K562 (cell line): ENCODE results near the gene TMEM89. TPM values are rescaled to one million over a fixed set of nuclear protein-coding genes. Genes with fewer than 3 reads are reported as not detected.

ENCODE experiments used
- CSDE1 ChIP-seq, 2 experiments: fragments of 450-650 bp; IDR thresholded peaks; 2 replicates each; pipeline ENCODE4 v1.6.1; 2016; ENCODE audit warnings: mild to moderate bottlenecking in 1 of 2
- ERF ChIP-seq: fragments of 450-650 bp; formaldehyde crosslinking; IDR thresholded peaks from 2 replicates; pipeline ENCODE4 v1.4.0; 2020; ENCODE audit warnings: mild to moderate bottlenecking, mixed read lengths
- FOXA3 ChIP-seq, 2 experiments: fragments of 450-650 bp in 1 of 2; sonication (generic) in 1 of 2; formaldehyde crosslinking; IDR thresholded peaks in 1 of 2; conservative IDR thresholded peaks in 1 of 2; 2 replicates each; pipeline versions ENCODE4 v1.4.0 to v1.8.0; 2020 to 2022; ENCODE audit warnings: mild to moderate bottlenecking in 2 of 2, missing genetic modification reagents in 1 of 2
- FOXK1 ChIP-seq: sonication (generic); formaldehyde crosslinking; IDR thresholded peaks from 2 replicates; pipeline ENCODE4 v1.8.0; 2022; ENCODE audit warnings: missing genetic modification reagents, mild to moderate bottlenecking, borderline replicate concordance
- HCFC1 ChIP-seq: IDR thresholded peaks from 2 replicates; pipeline ENCODE4 v1.6.1; 2012; ENCODE audit warnings: low read depth, low read length, improper control_type of control experiment
- HDAC1 ChIP-seq, 2 experiments: fragments of 450-650 bp; IDR thresholded peaks; 2 replicates each; pipeline ENCODE4 v1.6.1; 2016 to 2017; ENCODE audit warnings: inconsistent platforms in 1 of 2, mild to moderate bottlenecking in 1 of 2, moderate library complexity in 1 of 2
- MTA3 ChIP-seq: fragments of 450-650 bp; formaldehyde crosslinking; IDR thresholded peaks from 2 replicates; pipeline ENCODE4 v1.6.1; 2017; ENCODE audit warnings: mild to moderate bottlenecking, borderline replicate concordance
- RAD51 ChIP-seq: fragments of 450-650 bp; IDR thresholded peaks from 2 replicates; pipeline ENCODE4 v1.7.1; 2016; ENCODE audit warnings: low read depth, mild to moderate bottlenecking, borderline replicate concordance
- SMARCA4 ChIP-seq: fragments of 450-650 bp; IDR thresholded peaks from 2 replicates; pipeline ENCODE4 v1.6.1; 2016
- SNRNP70 ChIP-seq: fragments of 200-400 bp; formaldehyde crosslinking; optimal IDR thresholded peaks from 2 replicates; pipeline ENCODE3; 2017; ENCODE audit warnings: low read depth, low read length
- XRCC4 ChIP-seq: IDR thresholded peaks from one replicate; pipeline ENCODE4 v1.6.1; 2011; ENCODE audit not compliant: insufficient read depth, insufficient read length; ENCODE audit errors: extremely low read depth
- ZNF263 ChIP-seq: sonication (generic); formaldehyde crosslinking; IDR thresholded peaks from 2 replicates; pipeline ENCODE4 v1.8.0; 2022; ENCODE audit warnings: mild to moderate bottlenecking, missing genetic modification reagents, borderline replicate concordance
- ZNF311 ChIP-seq: fragments of 250-450 bp; sonication (Bioruptor Pico); IDR thresholded peaks from 2 replicates; pipeline ENCODE4 v1.4.0; 2020; ENCODE audit warnings: mild to moderate bottlenecking, moderate library complexity
- ZNF644 ChIP-seq: fragments of 200-800 bp; sonication (Bioruptor generic); IDR thresholded peaks from 2 replicates; pipeline ENCODE4 v1.6.1; 2016; ENCODE audit warnings: low read depth, missing genetic modification characterization, missing compliant biosample characterization
- ZNF717 ChIP-seq: fragments of 250-450 bp; sonication (Bioruptor Pico); IDR thresholded peaks from 2 replicates; pipeline ENCODE4 v1.5.0; 2021
- polyA plus RNA-seq, 8 experiments: library from polyadenylated mRNA; depleted of rRNA in 4 of 8; stranded (reverse) in 5 of 8; unstranded in 3 of 8; fragments of >200 nt; fragmentation: Nextera tagmentation in 2 of 8; fragmentation: Illumina TruSeq in 1 of 8; extraction: Ambion mirVana in 2 of 8; extraction: Trizol in 1 of 8; gene quantifications; 2 replicates each; pipeline versions ENCODE4 v1.2.1 to v1.2.3, GENCODE V29; 2011 to 2014; ENCODE audit warnings: inconsistent platforms in 1 of 8, missing spikeins in 1 of 8
- total RNA-seq, 7 experiments: library from RNA; depleted of rRNA in 6 of 7; stranded (reverse); fragments of >200 nt in 6 of 7; fragmentation: Illumina TruSeq in 2 of 7; extraction: Trizol in 2 of 7; gene quantifications; 2 replicates each; pipeline versions ENCODE4 v1.2.1 to v1.2.3, GENCODE V29; 2011 to 2021; ENCODE audit warnings: low replicate concordance in 1 of 7
- TF ChIP-seq, protein P1 (sequence below): conservative IDR thresholded peaks from 2 replicates; pipeline ENCODE4 v1.6.1; 2011; ENCODE audit warnings: low read depth, mild to moderate bottlenecking, low read length; ENCODE audit not compliant: control insufficient read depth
- TF ChIP-seq, protein P2 (sequence below), 2 experiments: fragments of 250-450 bp in 1 of 2; fragments of 450-650 bp in 1 of 2; sonication (Bioruptor Pico) in 1 of 2; IDR thresholded peaks; 2 replicates each; pipeline versions ENCODE4 v1.6.1 to v1.8.0; 2016 to 2021; ENCODE audit warnings: mild to moderate bottlenecking in 2 of 2, moderate library complexity in 2 of 2, missing compliant biosample characterization in 1 of 2, missing genetic modification characterization in 1 of 2
- TF ChIP-seq, protein P3 (sequence below): IDR thresholded peaks from 2 replicates; pipeline ENCODE4 v1.6.1; 2014; ENCODE audit warnings: antibody characterized with exemption
- TF ChIP-seq, protein P4 (sequence below): fragments of 200-800 bp; sonication (Bioruptor generic); IDR thresholded peaks from 2 replicates; pipeline ENCODE4 v1.6.1; 2016; ENCODE audit warnings: missing genetic modification characterization, missing compliant biosample characterization

The TMEM89 gene
- total and polyA plus RNA-seq, 9 of the 15 experiments (the other 6 are each of a cell fraction or from before 2014, with no cell fraction given) = not detected

DNA sequence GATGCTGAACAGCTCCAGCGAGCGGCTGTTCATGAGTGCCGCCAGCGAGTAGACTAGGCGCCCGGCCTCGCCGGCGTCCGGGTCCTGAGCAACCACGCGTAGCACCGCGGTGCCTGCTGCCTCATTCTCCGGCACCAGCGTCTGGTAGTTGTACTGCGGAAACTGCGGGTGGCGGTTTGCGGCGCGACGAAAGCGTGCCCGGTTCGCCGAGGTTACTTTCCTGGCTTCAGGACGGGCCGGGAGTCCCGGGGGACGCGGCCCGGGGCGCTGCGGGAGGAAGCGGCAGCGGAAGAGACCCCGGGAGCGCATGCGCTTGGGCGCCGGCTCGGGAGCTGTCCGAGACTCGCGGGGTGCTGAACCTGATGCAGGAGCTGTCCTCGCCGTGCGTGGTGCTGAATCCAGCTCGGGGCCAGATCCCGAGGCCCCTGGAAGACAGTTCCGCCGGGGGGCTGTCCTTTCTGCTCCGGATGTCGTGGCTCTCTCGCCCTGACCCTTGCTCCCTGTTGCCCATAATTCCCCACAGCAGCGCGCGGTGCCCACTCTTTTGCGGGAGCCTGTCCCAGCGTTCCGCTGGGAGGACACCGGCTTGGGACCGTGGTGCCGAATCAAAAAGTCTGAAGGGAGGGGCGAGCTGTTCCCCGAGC, 40.1 kb upstream of the TMEM89 start (continued):
- TF ChIP-seq FOXK1 (peak; percentile 99), RAD51 (no peak), ZNF717 (CRISPR knock-in tag) (no peak), HDAC1 (IDR thresholded peaks at IDR 0.05) (peak in 1 of 2 experiments; percentile 97; a peak in 2 of 4 replicates), HCFC1 (peak; percentile 40; the same call in 1 of the 2 replicates), XRCC4 (no peak), FOXA3 (CRISPR knock-in tag; conservative IDR thresholded peaks at IDR 0.05 in 1 of 2, IDR thresholded peaks at IDR 0.05 in 1 of 2) (peak in 1 of 2 experiments; percentile 90; a peak in 2 of 4 replicates), ZNF263 (CRISPR knock-in tag) (peak; percentile 94), MTA3 (no peak), SMARCA4 (no peak), CSDE1 (IDR thresholded peaks at IDR 0.05) (no peak), ZNF644 (peak; percentile 97), ERF (CRISPR knock-in tag) (peak; percentile 52; the same call in 1 of the 2 replicates), SNRNP70 (no peak), ZNF311 (CRISPR knock-in tag) (peak; percentile 61; the same call in 1 of the 2 replicates)
- TF ChIP-seq, protein P1, sequence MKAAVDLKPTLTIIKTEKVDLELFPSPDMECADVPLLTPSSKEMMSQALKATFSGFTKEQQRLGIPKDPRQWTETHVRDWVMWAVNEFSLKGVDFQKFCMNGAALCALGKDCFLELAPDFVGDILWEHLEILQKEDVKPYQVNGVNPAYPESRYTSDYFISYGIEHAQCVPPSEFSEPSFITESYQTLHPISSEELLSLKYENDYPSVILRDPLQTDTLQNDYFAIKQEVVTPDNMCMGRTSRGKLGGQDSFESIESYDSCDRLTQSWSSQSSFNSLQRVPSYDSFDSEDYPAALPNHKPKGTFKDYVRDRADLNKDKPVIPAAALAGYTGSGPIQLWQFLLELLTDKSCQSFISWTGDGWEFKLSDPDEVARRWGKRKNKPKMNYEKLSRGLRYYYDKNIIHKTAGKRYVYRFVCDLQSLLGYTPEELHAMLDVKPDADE = peak; percentile 92
- TF ChIP-seq, protein P2, sequence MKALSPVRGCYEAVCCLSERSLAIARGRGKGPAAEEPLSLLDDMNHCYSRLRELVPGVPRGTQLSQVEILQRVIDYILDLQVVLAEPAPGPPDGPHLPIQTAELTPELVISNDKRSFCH (CRISPR knock-in tag; IDR thresholded peaks at IDR 0.05) = no peak
- TF ChIP-seq, protein P2 (tag; IDR thresholded peaks at IDR 0.05) = peak; percentile 66; the same call in 1 of the 2 replicates
- TF ChIP-seq, protein P3, sequence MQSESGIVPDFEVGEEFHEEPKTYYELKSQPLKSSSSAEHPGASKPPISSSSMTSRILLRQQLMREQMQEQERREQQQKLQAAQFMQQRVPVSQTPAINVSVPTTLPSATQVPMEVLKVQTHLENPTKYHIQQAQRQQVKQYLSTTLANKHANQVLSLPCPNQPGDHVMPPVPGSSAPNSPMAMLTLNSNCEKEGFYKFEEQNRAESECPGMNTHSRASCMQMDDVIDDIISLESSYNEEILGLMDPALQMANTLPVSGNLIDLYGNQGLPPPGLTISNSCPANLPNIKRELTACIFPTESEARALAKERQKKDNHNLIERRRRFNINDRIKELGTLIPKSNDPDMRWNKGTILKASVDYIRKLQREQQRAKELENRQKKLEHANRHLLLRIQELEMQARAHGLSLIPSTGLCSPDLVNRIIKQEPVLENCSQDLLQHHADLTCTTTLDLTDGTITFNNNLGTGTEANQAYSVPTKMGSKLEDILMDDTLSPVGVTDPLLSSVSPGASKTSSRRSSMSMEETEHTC = no peak
- TF ChIP-seq, protein P4, sequence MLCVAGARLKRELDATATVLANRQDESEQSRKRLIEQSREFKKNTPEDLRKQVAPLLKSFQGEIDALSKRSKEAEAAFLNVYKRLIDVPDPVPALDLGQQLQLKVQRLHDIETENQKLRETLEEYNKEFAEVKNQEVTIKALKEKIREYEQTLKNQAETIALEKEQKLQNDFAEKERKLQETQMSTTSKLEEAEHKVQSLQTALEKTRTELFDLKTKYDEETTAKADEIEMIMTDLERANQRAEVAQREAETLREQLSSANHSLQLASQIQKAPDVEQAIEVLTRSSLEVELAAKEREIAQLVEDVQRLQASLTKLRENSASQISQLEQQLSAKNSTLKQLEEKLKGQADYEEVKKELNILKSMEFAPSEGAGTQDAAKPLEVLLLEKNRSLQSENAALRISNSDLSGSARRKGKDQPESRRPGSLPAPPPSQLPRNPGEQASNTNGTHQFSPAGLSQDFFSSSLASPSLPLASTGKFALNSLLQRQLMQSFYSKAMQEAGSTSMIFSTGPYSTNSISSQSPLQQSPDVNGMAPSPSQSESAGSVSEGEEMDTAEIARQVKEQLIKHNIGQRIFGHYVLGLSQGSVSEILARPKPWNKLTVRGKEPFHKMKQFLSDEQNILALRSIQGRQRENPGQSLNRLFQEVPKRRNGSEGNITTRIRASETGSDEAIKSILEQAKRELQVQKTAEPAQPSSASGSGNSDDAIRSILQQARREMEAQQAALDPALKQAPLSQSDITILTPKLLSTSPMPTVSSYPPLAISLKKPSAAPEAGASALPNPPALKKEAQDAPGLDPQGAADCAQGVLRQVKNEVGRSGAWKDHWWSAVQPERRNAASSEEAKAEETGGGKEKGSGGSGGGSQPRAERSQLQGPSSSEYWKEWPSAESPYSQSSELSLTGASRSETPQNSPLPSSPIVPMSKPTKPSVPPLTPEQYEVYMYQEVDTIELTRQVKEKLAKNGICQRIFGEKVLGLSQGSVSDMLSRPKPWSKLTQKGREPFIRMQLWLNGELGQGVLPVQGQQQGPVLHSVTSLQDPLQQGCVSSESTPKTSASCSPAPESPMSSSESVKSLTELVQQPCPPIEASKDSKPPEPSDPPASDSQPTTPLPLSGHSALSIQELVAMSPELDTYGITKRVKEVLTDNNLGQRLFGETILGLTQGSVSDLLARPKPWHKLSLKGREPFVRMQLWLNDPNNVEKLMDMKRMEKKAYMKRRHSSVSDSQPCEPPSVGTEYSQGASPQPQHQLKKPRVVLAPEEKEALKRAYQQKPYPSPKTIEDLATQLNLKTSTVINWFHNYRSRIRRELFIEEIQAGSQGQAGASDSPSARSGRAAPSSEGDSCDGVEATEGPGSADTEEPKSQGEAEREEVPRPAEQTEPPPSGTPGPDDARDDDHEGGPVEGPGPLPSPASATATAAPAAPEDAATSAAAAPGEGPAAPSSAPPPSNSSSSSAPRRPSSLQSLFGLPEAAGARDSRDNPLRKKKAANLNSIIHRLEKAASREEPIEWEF (CRISPR knock-in tag) = peak; percentile 58; the same call in 1 of the 2 replicates
